ENCODE results near the gene OR4K13.

- TF ChIP-seq CTCF (IDR thresholded peaks at IDR 0.05; ENCODE audit: extremely low read depth in 1 of 2, insufficient read depth in 1 of 2, low read depth in 1 of 2, low read length in 2 of 2) (no peak), POLR2AphosphoS5 (IDR thresholded peaks at IDR 0.05; ENCODE audit: insufficient read depth, low read depth, low read length) (no peak), POLR2A (IDR thresholded peaks at IDR 0.05; ENCODE audit: low read depth, low read length) (no peak)
Measured at GRCh38 chr14:20035938-20036337, at the start of gene OR4K13.
